SK-N-SH treated with all-trans-retinoic acid at 6 μM for 48 hours (cell line): ENCODE data around the gene ADAP2.

Source experiments
- TOX ChIP-seq: fragments of 250-450 bp; sonication (Bioruptor Pico); IDR thresholded peaks from 2 replicates; pipeline ENCODE4 v1.8.0; 2021; ENCODE audit warnings: mild to moderate bottlenecking, moderate library complexity, borderline replicate concordance
- TSHZ2 ChIP-seq: fragments of 250-450 bp; sonication (Bioruptor Pico); IDR thresholded peaks from 2 replicates; pipeline ENCODE4 v1.5.0; 2020; ENCODE audit warnings: mild to moderate bottlenecking, moderate library complexity

- TF ChIP-seq TOX (CRISPR knock-in tag) (no peak), TSHZ2 (no peak)
Measured at GRCh38 chr17:30992551-30992950, 70.8 kb downstream of the ADAP2 start.
